ENCODE data around the gene FIG4.
"Not testable (repeated sequence)": the region's sequence is repeated elsewhere in the genome, so short reads cannot be mapped to it uniquely, and the experiment has no call there.

FIG4 gene

DNA sequence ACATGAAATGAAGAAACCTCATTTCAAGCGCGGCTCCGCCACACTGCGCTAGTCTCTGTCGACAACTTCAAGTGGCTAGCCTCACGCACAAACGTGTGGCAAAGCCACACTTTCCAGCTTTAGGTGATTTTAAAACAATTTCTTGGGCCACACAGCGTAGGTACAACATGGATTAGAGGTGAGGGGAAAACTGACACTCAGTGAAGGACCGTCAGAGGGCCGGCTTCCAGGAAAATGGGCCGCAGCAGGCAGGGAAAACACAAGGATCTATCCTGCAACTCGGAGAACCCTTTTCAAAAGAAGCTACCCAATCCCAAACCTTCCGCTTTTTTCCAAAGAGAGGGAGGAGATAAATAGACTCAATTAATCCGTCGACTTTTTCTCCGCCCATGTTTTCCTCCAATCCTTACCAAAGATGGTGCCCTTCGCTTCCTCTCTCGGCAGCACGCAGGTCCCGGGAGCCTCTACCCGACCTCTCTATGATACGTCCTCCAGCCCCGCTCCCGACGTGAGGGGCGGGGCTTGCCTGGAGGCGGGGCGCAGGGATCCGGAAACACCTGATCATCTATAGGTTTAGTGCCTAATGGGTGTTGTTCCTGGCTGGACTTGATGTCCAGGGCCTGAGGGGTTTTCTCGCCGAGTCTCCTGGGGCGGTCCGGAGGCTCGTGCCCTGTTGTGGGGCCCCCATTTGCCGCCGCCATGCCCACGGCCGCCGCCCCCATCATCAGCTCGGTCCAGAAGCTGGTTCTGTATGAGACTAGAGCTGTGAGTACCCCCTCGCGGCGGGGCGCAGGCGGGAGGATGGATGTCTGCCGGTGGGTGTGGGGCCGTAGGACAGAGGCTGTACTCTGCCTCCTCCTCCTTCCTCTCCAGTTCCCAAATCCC lies at the start of gene FIG4, which contains the start of gene AK9:
FIG4 (plus strand) TSS at position 560 of the 885 bp plus-strand sequence; CDS start at position 700, 140 bp downstream.
AK9 (minus strand) TSS at position 466 of the 885 bp plus-strand sequence. CDS start 15,457 bp downstream, outside the sequence.
- DNase-seq: peak; percentile 68 to 95 (median 88)

DNA sequence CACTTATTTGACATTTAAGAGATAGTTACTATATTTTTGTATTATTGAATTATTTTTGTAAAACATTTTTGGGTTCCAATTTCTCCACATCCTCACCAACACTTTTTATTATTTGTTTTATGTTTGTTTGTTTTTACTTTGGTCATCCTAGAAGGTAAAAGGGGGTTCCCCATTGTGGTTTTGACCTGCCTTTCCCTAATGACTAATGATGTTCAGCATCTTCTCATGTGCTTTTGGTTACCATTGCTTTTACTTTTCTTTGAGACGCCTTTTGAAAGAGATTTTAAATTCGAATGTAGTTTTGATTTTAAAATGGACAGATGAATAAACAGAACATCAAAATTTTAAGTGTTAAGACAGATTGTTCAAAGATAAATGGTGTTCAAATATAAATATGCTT lies 47.0 kb upstream of the FIG4 start:
- no peak for DNase-seq

DNA sequence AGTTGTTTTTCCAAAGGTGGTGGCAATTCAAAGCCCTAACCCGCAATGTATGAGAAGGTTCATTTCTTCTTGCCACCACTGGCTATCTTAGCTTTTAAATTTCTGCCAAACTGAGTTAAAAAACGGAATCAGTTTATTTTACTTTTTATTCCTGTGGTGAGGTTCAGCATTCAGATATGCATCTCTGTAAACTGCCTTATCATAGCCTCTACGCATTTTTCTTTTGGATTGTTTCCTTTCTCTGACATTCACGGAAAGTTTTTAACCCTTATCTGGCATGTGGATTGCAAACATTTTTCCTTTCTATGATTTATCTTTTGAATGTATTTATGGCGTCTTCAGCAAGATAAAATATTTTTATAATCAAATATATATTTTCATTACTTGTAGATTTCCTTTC lies 37.8 kb upstream of the FIG4 start:
- DNase-seq: no peak

DNA sequence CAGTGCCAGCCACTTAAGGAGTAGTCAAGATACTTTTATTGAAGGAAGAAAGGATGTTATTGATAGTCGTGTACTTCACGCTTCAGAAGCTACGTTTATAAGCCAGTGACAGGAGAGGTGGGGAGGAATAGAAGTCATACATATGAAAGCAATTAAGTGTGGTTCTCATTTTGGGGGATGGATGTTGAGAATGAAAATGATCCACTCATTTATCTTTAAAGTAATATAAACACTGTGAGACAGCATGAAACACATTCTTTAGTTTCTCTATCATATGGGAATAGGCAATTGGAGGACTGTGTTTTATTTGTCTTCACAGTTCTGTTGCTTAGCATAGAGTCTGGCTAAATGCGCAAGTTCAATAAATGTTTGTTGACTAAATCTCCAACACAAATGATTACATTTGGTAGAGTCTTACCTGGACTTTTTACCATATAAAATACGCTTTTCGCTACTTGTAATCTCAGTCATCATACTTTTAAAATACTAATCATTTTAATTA lies 35.3 kb upstream of the FIG4 start:
- DNase-seq: no peak

DNA sequence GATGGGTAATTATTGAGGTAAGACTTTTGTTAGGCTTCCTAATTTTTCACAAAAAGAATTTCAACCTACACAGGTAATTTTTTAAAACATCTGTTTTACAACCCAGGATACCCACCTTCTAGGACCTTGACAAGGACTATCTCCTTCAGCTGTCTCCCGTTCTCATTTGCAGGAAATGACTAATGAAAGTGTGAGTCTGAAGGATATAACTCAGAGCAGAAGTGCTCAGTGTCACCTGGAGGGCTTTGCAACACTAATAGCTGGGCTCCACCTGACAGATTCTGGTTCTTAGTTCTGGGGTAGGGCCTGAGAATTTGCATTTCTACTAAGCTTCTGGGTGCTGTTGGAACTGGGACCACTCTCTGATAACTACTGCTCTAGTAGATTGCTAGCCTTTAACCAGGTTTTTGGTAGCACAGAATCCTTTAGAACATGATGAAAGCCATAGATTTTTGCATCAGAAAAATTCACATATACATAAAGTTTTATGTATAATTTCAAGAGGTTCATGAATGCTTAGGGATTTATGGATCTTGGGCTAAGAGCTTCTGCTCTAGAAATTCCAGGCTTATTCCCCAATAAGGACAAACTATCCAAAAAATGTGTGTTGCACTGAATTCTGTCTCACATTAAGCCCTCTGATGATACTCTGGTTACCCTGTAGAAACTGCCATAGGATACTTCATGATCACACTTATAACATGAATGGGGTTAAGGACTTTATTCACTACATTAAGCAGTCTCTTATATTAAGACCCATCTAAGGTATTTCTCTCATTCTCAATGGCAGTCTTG lies 30.4 kb upstream of the FIG4 start:
- no peak for DNase-seq

DNA sequence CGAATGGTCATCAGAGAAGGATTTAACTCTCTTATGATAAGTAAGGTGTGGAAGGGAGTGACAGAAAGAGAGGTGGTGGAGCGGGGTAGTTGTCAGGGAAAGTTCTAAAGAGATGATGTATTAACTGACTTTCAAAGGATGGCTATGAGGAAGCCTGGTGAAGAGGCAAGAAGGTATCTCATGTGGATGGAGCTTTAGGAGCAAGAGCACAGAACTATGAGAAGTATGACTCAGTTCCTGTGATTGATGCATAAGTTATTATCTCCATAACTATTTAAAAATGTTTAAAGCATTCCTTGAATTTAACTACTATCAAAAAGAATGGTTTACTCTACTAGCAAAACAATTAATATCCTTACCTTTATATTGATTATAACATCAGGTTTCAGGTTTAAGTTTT lies 28.9 kb upstream of the FIG4 start:
- no peak for DNase-seq

DNA sequence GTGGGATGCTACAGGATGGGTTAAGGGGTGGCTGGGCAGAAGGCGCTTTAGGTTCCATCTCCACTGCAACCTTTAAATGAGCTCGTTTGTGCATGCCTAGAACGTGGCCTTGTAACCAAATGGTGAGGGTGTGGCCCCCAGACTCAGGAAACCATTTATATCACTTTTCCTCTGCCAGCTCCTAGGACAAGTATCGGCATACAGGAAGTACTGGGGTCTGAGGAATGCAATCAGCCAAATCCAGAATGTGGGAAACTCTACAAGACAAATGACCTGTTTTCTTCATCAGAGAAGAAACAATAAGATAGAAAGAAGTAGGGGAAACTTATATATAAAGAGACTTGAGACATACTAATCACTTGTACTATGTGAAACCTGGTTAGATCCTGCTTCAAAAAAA lies 21.3 kb upstream of the FIG4 start:
- DNase-seq: no peak

DNA sequence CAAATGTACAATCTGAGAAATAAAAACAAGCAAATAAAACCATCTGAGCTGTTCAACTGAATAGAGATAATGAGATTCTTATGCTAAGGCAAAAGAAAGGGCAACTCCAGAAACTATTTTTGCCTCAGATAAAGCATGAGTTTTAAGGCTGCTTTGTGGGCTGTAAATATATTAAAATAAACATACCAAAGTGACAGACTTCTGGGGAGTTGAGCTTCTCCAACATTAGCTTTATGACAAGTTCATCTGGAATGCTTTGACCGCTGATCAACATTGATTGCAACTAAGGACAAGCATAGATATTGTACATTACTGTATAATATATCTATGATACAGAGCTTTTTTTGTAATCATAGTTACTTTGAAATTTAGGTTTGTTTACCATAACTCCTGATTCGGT lies 19.4 kb upstream of the FIG4 start:
- no peak for DNase-seq

DNA sequence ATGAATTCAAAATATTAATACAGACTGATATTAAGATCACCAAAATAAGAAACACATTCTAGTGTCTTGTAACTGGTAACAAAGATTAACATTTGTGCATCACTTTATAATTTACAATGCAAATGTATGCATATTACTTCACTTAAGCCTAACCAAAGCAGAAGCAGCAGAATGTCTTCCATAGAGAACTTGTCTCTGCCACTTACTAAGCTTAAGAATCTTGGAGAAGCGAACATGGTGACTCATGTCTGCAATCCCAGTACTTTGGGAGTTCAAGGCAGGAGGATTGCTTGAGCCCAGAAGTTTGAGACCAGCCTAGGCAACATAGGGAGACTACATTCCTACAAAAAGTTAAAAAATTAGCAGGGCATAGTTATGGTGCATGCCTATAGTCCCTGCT lies 18.9 kb upstream of the FIG4 start:
- no peak for DNase-seq

DNA sequence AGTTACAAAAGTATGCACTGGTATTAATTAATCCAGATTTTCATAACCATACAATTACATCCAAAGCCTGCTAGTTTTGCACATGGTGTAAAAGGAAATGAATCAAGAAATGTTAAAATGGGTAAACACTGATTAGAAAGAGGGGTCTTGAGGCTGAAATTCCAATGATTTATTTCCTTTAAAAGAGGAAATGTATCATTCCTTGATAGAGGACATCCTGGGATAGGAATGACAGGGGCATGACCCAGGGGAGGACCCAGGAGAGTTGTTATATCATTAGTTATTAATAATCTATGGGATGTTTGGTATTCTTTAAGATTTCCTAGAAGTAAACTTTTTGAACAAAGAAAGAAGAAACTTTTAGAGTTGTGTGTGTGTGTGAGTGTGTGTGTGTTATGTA lies 18.3 kb upstream of the FIG4 start:
- no peak for DNase-seq

DNA sequence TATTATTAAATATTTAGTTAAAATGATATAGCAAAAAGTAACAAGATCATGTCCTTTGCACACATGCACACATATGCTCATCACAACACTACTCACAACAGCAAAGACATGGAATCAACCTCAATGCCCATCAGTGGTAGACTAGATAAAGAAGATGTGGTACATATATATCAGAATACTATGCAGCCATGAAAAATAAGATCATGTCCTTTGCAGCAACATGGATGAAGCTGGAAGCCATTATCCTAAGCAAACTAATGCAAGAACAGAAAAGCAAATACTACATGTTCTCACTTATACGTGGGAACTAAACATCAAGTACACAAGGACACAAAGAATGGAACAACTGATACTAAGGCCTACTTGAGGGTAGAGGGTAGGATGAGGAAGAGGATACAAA lies 14.4 kb upstream of the FIG4 start:
- no peak for DNase-seq

DNA sequence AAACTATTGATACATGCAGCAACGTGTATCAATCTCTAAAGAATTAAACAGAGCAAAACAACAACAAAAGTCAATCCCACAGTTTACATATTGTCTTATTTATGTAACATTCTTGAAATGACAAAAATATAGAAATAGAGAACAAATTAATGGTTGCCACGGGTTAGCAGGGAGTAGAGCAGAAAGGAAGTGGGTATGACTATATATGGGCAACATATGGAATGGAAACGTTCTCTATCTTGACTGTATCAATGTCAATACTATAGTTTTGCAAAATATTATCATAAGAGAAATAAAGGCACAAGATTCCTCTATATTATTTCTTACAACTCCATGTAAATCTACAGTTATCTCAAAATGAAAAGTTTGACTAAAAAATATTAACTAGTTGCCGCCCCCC lies 12.9 kb upstream of the FIG4 start:
- DNase-seq: no peak

DNA sequence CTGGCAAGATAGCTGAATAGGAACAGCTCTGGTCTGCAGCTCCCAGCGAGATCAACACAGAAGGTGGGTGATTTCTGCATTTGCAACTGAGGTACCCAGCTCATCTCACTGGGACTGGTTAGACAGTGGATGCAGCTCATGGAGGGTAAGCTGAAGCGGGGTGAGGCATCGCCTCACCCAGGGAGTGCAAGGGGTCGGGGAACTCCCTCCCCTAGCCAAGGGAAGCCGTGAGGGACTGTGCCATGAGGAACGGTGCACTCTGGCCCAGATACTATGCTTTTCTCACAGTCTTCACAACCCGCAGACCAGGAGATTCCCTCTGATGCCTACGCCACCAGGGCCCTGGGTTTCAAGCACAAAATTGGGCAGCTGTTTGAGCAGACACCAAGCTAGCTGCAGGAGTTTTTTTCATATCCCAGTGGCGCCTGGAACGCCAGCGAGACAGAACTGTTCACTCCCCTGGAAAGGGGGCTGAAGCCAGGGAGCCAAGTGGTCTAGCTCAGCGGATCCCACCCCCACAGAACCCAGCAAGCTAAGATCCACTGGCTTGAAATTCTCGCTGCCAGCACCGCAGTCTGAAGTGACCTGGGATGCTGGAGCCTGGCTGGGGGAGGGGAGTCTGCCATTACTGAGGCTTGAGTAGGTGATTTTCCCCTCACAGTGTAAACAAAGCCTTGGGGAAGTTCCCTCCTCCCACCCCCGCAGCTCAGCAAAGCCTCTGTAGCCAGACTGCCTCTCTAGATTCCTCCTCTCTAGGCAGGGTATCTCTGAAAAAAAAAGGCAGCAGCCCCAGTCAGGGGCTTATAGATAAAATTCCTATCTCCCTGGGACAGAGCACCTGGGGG lies 12.2 kb upstream of the FIG4 start:
- DNase-seq: not testable (repeated sequence)

DNA sequence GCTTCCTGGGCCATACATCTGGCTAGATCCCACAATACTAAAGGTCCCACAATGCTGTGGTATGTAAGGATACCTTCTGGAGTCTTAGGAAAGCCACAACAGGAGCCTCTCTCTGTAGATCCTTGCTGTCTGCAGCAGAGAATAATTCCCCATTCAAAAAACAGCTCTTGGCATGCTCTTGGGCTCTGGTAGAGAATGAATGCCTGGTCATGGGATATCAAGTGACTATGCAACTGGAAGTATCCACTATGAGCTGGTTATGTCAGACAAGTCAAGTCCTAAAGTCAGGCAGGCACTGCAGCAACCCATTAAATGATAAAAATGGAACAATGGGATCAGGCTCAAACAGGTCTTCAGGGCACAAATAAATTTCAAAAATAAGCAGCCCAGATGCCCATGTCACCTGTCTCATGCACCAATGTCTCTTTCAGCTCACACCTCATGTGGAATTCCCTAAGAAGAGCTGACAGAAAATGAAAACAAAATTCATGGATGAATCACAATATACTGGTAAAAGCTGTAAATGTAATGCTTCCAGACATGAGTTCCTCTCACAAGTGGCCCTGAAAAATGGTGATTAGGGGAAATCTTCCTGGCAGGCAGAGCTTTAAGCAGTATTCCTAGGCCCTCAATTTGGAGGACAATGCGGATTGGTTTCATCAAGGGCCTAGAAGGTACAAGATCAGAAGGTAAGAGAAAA lies 4.4 kb upstream of the FIG4 start:
- DNase-seq: peak in 1 of 14 donors; percentile 19

DNA sequence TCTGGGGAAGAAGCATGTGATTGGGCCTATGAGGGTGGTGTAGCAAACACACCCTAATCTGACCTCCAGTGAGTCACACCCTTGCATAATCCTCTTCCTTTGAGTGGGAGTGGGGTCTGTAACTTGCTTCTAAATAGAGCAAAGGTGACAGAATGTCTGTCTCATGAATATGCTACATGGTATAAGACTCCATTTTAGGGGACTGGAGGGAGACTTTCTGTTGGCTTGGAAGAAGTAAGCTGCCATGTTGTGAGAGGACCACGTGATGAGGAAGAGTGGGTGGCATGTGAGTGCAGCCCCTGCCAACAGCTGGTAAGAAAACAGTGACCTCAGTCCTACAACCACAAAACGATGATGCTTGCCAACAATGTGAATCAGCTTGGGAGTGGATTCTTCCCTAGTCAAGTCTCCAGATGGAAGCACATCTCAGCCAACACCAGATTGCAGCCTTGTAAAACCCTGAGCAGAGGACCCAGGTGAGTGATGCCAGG lies 3.8 kb upstream of the FIG4 start:
- DNase-seq: no peak

DNA sequence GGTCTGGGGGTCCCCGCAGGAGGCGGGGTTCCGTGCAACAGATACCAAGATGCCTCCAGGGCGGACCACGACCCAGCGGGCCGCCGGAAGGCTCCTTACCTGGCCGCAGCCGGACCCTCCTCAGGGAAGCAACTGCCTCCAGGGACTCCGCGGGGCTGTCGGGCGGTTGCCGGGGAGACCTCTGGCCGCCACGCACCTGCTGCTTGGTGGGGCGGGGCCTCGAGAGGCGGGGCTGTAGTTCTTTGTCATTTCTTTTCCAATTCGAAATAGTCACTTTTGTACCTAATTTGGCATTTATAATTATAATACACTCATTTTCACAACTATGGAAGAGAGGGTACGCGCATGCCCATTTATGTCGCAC lies 741 bp upstream of the FIG4 start:
- peak in 10 of 14 donors; percentile 24 to 73 (median 52) for DNase-seq

DNA sequence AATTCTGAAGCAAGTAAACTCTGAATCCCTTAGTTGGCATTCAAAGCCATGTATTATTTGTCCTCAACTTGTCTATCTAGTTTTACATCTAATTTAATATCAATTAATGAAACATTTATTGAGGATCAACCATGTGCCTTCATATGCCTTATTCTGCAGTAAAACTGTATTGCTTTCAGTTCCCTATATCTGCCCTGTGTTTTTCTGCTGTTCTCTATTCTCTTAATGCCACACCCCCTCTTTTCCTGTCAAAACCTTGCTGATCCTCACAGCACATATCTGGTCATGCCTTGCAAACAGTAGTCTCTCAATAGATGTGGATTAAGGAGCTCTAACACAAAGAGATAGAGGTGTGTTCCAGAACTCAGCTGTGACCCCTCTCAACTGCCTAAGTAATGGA lies 2.0 kb downstream of the FIG4 start:
- DNase-seq: no peak

DNA sequence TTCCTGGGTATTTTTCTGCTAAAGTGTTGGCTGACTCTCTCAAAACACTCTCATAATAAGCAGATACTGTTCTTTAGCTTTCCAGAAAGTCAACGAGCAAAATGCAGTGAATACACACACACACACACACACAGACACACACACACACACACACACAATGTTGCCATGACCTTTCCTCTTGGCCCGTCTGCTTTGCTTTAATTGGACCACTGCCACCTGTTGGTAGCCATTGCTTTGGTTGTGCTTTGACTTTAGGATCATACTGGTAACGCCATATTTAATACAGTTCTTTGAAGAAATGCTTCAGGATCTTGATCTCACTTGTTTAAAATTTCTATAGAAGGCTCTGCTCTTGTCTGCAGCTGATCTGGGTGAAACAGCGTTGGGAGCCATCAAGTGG lies 4.4 kb downstream of the FIG4 start:
- DNase-seq: no peak

DNA sequence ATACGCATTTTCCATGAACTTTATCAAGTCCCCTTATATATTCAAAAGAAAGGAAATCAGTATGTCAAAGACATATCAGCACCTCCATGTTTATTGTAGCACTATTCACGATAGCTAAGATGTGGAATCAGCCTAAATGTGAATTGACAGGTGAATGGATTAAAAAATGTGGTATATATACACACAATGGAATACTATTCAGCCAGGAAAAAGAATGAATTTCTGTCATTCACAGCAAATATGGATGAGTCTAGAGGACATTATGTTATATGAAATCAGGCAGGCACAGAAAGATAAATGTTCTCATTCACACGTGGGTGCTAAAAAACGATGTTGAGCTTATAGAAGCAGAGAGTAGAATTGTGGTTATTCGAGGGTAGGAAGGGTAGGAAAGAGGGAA lies 5.3 kb downstream of the FIG4 start:
- DNase-seq: no peak

DNA sequence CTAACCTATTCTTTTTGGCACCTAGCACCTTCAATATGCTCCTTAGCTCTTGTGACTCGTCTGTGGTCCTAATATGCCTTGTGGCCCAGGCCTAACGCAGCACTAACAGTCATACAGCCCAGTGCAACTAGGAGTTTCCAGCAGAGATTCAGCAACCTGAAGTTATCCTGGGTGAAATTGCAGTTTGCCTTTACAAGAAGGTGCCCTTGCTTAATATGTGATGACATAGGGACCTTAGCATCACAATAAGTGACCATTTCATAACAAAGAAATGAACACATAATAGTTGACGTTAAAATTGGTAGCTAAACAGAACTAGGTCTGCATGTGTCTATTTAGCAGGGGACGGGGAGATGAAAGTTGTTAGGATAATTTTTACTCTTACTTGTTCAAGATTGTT lies 10.1 kb downstream of the FIG4 start:
- no peak for DNase-seq

DNA sequence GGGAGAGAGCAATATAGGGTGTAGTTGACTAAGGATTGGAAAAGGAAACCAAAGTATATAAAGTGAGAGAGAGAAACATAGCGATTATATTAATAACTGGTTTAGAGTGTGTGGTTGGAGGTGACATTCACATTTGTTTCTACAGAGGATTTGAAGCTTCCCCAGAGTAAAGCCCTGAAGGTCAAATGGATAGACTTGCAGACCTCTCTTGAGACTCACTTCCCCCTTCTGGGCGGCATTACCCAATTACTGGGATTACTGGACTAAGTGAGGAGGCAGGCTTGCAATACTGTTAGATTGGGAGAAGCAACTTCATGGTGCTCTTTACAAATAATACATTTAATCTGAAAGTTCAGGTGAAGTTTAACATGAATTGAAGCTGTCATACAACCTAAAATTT lies 10.7 kb downstream of the FIG4 start:
- DNase-seq: no peak

DNA sequence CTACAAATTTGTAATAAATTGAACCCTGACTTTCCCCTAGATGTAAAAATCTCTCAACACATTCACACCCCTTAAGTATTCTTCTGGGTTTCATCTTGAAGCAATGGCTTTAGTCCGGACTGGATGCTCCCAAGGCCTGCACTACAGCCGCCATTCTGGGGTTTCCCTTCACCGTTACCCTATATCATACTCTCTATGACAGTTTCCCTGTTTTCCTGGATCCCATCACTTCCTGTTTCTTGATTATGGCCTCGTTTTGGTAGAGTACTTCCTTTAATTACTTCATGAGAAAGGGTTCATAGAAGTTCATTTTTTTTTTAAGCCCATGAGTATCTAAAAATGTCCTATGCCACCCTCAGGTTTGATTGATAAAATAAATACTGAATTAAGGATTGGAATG lies 11.7 kb downstream of the FIG4 start:
- no peak for DNase-seq

Data from C1 segment of cervical spinal cord (tissue), 14 donors.